GM12892 (cell line): ENCODE results near the gene TMEM209.
"Not testable (repeated sequence)": the region's sequence is repeated elsewhere in the genome, so short reads cannot be mapped to it uniquely, and the experiment has no call there.

Source experiments
- DNase-seq: peaks from one replicate; pipeline ENCODE4 v3.0.0; 2011; ENCODE audit not compliant: insufficient read length
- FAIRE-seq: peaks from 2 replicates; lab custom pipeline; 2011; peaks lifted over from hg19 to GRCh38; lab: Jason Lieb, UNC
- POLR2A ChIP-seq: IDR thresholded peaks from 2 replicates; pipeline ENCODE4 v1.6.1; 2011; ENCODE audit warnings: low read depth, low read length, control low read depth
- POLR2AphosphoS5 ChIP-seq: IDR thresholded peaks from 2 replicates; pipeline ENCODE4 v1.6.1; 2011; ENCODE audit warnings: low read depth, low read length, control low read depth
- TAF1 ChIP-seq: IDR thresholded peaks from 2 replicates; pipeline ENCODE4 v1.6.1; 2011; ENCODE audit warnings: low read depth, mild to moderate bottlenecking, control low read depth, low read length, borderline replicate concordance

Gene TMEM209

GRCh38 chr7:130127404-130127803 is 77.8 kb downstream of the TMEM209 start:
- FAIRE-seq (no peak), DNase-seq (no peak)
- TF ChIP-seq POLR2AphosphoS5, result no peak
- no peak for TF ChIP-seq TAF1
- no peak for TF ChIP-seq POLR2A

DNA sequence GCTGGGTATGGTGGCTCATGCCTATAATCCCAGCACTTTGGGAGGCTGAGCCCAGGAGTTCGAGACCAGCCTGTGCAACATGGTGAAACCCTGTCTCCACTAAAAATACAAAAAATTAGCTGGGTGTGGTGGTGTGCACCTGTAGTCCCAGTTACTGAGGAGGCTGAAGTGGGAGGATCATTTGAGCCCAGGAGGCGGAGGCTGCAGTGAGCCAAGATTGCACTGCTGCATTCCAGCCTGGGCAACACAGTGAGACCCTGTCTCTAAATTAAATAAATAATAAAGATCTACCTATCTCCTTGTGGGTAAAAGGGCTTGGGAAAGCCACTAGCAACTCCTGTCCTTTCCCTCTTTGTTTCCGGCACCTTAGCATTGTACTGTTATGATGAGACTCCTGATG is 78.4 kb downstream of the TMEM209 start:
- not testable (repeated sequence) for FAIRE-seq, DNase-seq

DNA sequence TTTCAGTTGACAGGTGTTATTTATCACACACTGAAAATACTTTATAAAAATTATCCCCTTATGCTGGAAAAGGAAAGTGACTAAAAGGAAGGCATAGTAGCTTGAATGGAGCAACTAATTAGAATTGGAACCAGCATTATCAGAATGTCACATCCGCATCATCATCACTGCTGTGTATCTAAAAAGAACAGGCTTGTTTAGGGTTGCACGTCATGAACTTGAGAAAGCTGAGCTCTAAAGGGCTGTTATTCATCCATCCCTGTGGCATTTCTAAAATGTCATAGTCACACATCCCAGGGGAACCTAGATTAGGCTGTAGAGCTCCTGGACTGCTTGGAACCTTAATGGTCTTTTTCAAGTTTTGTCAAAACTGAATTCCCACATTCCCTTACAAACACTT is 80.5 kb downstream of the TMEM209 start:
- no peak for FAIRE-seq
- DNase-seq, result no peak
- no peak for TF ChIP-seq TAF1
- TF ChIP-seq POLR2A, result no peak
- no peak for TF ChIP-seq POLR2AphosphoS5

DNA sequence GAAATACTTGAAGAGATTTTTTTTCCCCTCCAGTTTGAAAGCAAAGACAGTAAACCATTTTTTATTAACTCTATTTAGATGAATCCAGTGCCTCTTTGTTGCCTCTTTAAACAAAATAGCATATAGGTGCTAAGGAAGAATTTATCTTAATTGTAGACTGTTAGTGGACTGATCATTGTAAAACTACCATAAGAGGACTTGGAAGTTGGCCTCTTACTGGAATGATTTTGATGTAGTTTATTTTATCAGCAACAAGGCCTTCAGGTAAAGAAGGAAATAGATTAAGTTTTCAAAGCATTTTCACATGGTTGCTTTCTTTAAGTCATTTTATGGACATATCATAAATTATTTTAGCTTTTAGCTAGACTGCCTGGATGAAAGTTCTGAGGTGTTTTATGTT is 81.7 kb downstream of the TMEM209 start:
- TF ChIP-seq POLR2A (no peak), TAF1 (no peak), POLR2AphosphoS5 (no peak)
- FAIRE-seq (no peak), DNase-seq (no peak)

DNA sequence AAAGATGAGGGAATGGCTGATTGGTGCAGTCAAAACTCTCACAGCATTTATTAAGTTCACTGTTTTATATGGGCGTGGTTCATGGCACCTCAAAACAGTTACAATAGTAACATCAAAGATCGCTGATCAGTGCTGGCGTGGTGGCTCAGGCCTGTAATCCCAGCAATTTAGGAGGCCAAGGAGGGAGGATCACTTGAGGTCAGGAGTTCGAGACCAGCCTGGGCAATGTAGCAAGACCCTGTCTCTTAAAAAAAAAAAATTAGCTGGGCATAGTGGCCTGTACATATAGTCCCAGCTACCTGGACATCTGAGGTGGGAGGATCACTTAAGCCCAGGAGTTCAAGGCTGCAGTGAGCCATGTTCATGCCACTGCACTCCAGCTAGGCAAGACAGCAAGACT is 86.4 kb downstream of the TMEM209 start:
- no peak for DNase-seq
- FAIRE-seq, result no peak
- TF ChIP-seq TAF1 (no peak), POLR2AphosphoS5 (no peak), POLR2A (no peak)

- DNase-seq, result no peak
- no peak for TF ChIP-seq POLR2AphosphoS5
- no peak for TF ChIP-seq TAF1
- no peak for TF ChIP-seq POLR2A
- no peak for FAIRE-seq
Measured at GRCh38 chr7:130118294-130118693, 86.9 kb downstream of the TMEM209 start.

DNA sequence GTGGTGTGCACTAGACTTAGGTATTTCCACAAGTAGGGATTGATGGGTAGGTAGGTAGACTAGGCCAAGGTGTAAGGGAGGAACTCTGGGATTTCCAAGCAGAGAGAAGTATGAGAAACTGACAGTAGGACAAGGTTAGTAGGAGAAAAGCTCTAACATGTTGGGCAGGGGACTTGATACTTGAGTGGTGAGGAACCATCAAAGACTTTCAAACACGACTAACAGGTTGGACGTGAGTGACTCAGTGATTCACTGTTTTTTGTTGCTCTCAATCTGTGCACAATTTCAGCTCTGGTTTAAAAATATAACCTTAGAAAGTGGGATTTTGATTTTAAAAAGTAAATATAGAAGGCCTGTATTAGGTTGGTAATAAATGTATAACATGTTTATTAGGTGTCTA is 90.4 kb downstream of the TMEM209 start:
- DNase-seq (no peak), FAIRE-seq (no peak)
- TF ChIP-seq POLR2A, result no peak
- no peak for TF ChIP-seq TAF1
- no peak for TF ChIP-seq POLR2AphosphoS5
